ENCODE results near the gene PLD3.

The PLD3 gene

GRCh38 chr19:40397568-40397906 lies 49.0 kb downstream of the PLD3 start:
- Histone ChIP-seq H4K91ac (ENCODE audit: low read depth, low read length, poor library complexity) (no peak overlapping the region), H3K4ac (ENCODE audit: low read length) (no peak overlapping the region), H2BK12ac (ENCODE audit: low read length) (no peak overlapping the region), H3K18ac (ENCODE audit: low read length) (no peak overlapping the region), H3K14ac (ENCODE audit: low read length) (no peak overlapping the region), H3K23ac (ENCODE audit: low read depth, low read length, poor library complexity) (peak overlapping the region; percentile 18), H2BK5ac (ENCODE audit: low read length) (no peak overlapping the region), H3K9me3 (replicated peaks in 1 of 2; ENCODE audit: control insufficient read depth in 2 of 2, insufficient read depth in 1 of 2, low read depth in 1 of 2, low read length in 2 of 2) (no peaks in the 10 kb centered on the region), H2BK120ac (ENCODE audit: low read depth, low read length) (no peak overlapping the region), H3K27ac (replicated peaks; ENCODE audit: low read length) (no peak overlapping the region), H3K4me3 (ENCODE audit: low read length in 2 of 2) (no peak overlapping the region), H2BK15ac (ENCODE audit: low read length) (peak overlapping the region; percentile 31), H3K4me1 (ENCODE audit: control insufficient read depth in 2 of 2, insufficient read depth in 1 of 2, low read depth in 1 of 2, low read length in 2 of 2) (peaks cover 0 to 5% of the 10 kb centered on the region in 2 donors), H3K36me3 (replicated peaks in 1 of 2; ENCODE audit: control insufficient read depth in 2 of 2, insufficient read depth in 2 of 2, low read length in 2 of 2) (no peaks in the 10 kb centered on the region), H3K9ac (ENCODE audit: low read depth, low read length, poor library complexity) (no peak overlapping the region), H4K8ac (ENCODE audit: low read depth, low read length) (no peak overlapping the region), H3K27me3 (ENCODE audit: control insufficient read depth in 3 of 3, insufficient read depth in 3 of 3, low read depth in 1 of 3, low read length in 3 of 3) (peaks cover 0 to 4% (median 0%) of the 10 kb centered on the region in 3 experiments), H3K79me1 (ENCODE audit: low read depth, low read length) (no peaks in the 10 kb centered on the region), H2AFZ (ENCODE audit: low read length) (no peak overlapping the region), H2AK5ac (ENCODE audit: low read depth, low read length) (peak overlapping the region; percentile 68), H3K4me2 (ENCODE audit: insufficient read depth, low read length, poor library complexity, severe bottlenecking) (no peak overlapping the region)
- no peak for DNase-seq (ENCODE audit: low spot score)
- no CpG with 5 or more reads among the region's 22 CpGs for WGBS, 2 donors (ENCODE audit: extremely low coverage in 2 of 2, insufficient read length in 2 of 2, insufficient replicate concordance in 1 of 2)

DNA sequence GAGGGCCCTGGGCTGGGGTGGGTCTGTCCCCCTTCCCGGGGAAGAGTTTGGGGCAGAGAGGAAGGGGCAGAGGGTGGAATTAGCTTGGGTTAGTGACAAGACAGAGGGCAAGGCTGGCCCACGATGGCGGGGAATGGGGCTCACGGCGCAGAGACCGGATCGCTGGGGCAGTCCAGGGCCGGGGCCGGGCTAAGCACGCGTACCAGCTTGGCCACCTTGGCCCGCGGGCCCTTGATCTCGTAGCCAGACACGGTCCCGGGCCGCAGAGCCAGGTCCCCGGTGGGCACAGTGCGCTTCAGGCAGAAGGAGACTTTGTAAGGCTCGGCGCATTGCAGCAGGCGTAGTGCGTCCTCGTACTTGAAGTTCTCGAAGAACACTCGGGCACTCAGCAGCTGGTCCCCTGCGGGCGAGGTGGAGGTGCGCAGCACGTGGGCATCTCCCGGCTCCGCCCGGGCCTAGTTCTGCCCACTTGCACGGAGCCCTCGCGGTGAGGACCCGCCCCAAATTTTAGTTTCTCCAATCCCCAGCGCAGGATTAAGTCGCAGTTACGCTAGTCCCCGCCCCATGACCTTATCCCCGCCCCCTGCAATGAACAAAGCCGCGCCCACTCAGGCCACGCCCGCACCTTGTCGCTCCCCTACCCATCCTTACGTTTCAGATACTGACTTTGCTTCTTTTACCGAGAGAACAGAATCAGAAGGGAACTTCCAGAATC lies 50.1 kb downstream of the PLD3 start:
- Histone ChIP-seq H2BK5ac (ENCODE audit: low read length) (no peak overlapping the region), H3K18ac (ENCODE audit: low read length) (peak overlapping the region; percentile 92), H2AK5ac (ENCODE audit: low read depth, low read length) (peak overlapping the region; percentile 94), H2BK12ac (ENCODE audit: low read length) (no peak overlapping the region), H3K14ac (ENCODE audit: low read length) (peak overlapping the region; percentile 98), H4K8ac (ENCODE audit: low read depth, low read length) (peak overlapping the region; percentile 9), H2BK120ac (ENCODE audit: low read depth, low read length) (no peak overlapping the region), H3K27ac (replicated peaks; ENCODE audit: low read length) (no peak overlapping the region), H3K79me1 (ENCODE audit: low read depth, low read length) (peaks cover 1% of the 10 kb centered on the region), H2BK15ac (ENCODE audit: low read length) (peak overlapping the region; percentile 88), H3K23ac (ENCODE audit: low read depth, low read length, poor library complexity) (peak overlapping the region; percentile 46), H3K9ac (ENCODE audit: low read depth, low read length, poor library complexity) (no peak overlapping the region), H2AFZ (ENCODE audit: low read length) (no peak overlapping the region), H3K4me3 (ENCODE audit: low read length in 2 of 2) (peak overlapping the region in 1 of 2 donors; percentile 50), H4K91ac (ENCODE audit: low read depth, low read length, poor library complexity) (no peak overlapping the region), H3K27me3 (ENCODE audit: control insufficient read depth in 3 of 3, insufficient read depth in 3 of 3, low read depth in 1 of 3, low read length in 3 of 3) (peaks cover 0 to 4% (median 0%) of the 10 kb centered on the region in 3 experiments), H3K4me1 (ENCODE audit: control insufficient read depth in 2 of 2, insufficient read depth in 1 of 2, low read depth in 1 of 2, low read length in 2 of 2) (peaks cover 0 to 8% of the 10 kb centered on the region in 2 donors), H3K36me3 (replicated peaks in 1 of 2; ENCODE audit: control insufficient read depth in 2 of 2, insufficient read depth in 2 of 2, low read length in 2 of 2) (no peaks in the 10 kb centered on the region), H3K4ac (ENCODE audit: low read length) (no peak overlapping the region), H3K9me3 (replicated peaks in 1 of 2; ENCODE audit: control insufficient read depth in 2 of 2, insufficient read depth in 1 of 2, low read depth in 1 of 2, low read length in 2 of 2) (no peaks in the 10 kb centered on the region), H3K4me2 (ENCODE audit: insufficient read depth, low read length, poor library complexity, severe bottlenecking) (peak overlapping the region; percentile 70)
- WGBS, 2 donors (ENCODE audit: extremely low coverage in 2 of 2, insufficient read length in 2 of 2, insufficient replicate concordance in 1 of 2) = no CpG with 5 or more reads among the region's 49 CpGs
- DNase-seq (ENCODE audit: low spot score) = peak; percentile 58

- Histone ChIP-seq H3K4me2 (ENCODE audit: insufficient read depth, low read length, poor library complexity, severe bottlenecking) (no peak overlapping the region), H2BK120ac (ENCODE audit: low read depth, low read length) (no peak overlapping the region), H2BK12ac (ENCODE audit: low read length) (no peak overlapping the region), H4K91ac (ENCODE audit: low read depth, low read length, poor library complexity) (no peak overlapping the region), H3K4ac (ENCODE audit: low read length) (no peak overlapping the region), H2BK15ac (ENCODE audit: low read length) (no peak overlapping the region), H2AK5ac (ENCODE audit: low read depth, low read length) (no peak overlapping the region), H3K4me1 (ENCODE audit: control insufficient read depth in 2 of 2, insufficient read depth in 1 of 2, low read depth in 1 of 2, low read length in 2 of 2) (peaks cover 1 to 16% of the 10 kb centered on the region in 2 donors), H3K9ac (ENCODE audit: low read depth, low read length, poor library complexity) (no peak overlapping the region), H3K4me3 (ENCODE audit: low read length in 2 of 2) (no peak overlapping the region), H2BK5ac (ENCODE audit: low read length) (no peak overlapping the region), H3K18ac (ENCODE audit: low read length) (no peak overlapping the region), H3K36me3 (replicated peaks in 1 of 2; ENCODE audit: control insufficient read depth in 2 of 2, insufficient read depth in 2 of 2, low read length in 2 of 2) (no peaks in the 10 kb centered on the region), H3K14ac (ENCODE audit: low read length) (no peak overlapping the region), H4K8ac (ENCODE audit: low read depth, low read length) (no peak overlapping the region), H3K27ac (replicated peaks; ENCODE audit: low read length) (no peak overlapping the region), H3K27me3 (ENCODE audit: control insufficient read depth in 3 of 3, insufficient read depth in 3 of 3, low read depth in 1 of 3, low read length in 3 of 3) (peaks cover 0 to 4% (median 0%) of the 10 kb centered on the region in 3 experiments), H3K9me3 (replicated peaks in 1 of 2; ENCODE audit: control insufficient read depth in 2 of 2, insufficient read depth in 1 of 2, low read depth in 1 of 2, low read length in 2 of 2) (no peaks in the 10 kb centered on the region), H3K79me1 (ENCODE audit: low read depth, low read length) (peaks cover 1% of the 10 kb centered on the region), H3K23ac (ENCODE audit: low read depth, low read length, poor library complexity) (no peak overlapping the region), H2AFZ (ENCODE audit: low read length) (no peak overlapping the region)
- WGBS, 2 donors (ENCODE audit: extremely low coverage in 2 of 2, insufficient read length in 2 of 2, insufficient replicate concordance in 1 of 2) = no CpG with 5 or more reads among the region's 3 CpGs
- no peak for DNase-seq (ENCODE audit: low spot score)
These were observed 52.1 kb downstream of the PLD3 start for GRCh38 chr19:40400559-40400958.

- Histone ChIP-seq H2AFZ (ENCODE audit: low read length) (peak overlapping the region; percentile 94), H3K4ac (ENCODE audit: low read length) (no peak overlapping the region), H4K8ac (ENCODE audit: low read depth, low read length) (no peak overlapping the region), H4K91ac (ENCODE audit: low read depth, low read length, poor library complexity) (no peak overlapping the region), H3K79me1 (ENCODE audit: low read depth, low read length) (peaks cover 1% of the 10 kb centered on the region), H3K18ac (ENCODE audit: low read length) (peak overlapping the region; percentile 98), H3K4me3 (ENCODE audit: low read length in 2 of 2) (peak overlapping the region; percentile 71 to 81), H2BK5ac (ENCODE audit: low read length) (peak overlapping the region; percentile 63), H3K27me3 (ENCODE audit: control insufficient read depth in 3 of 3, insufficient read depth in 3 of 3, low read depth in 1 of 3, low read length in 3 of 3) (peaks cover 0 to 2% (median 0%) of the 10 kb centered on the region in 3 experiments), H2BK15ac (ENCODE audit: low read length) (peak overlapping the region; percentile 67), H3K4me2 (ENCODE audit: insufficient read depth, low read length, poor library complexity, severe bottlenecking) (peak overlapping the region; percentile 97), H3K14ac (ENCODE audit: low read length) (peak overlapping the region; percentile 97), H3K23ac (ENCODE audit: low read depth, low read length, poor library complexity) (no peak overlapping the region), H2BK12ac (ENCODE audit: low read length) (no peak overlapping the region), H2BK120ac (ENCODE audit: low read depth, low read length) (no peak overlapping the region), H3K27ac (replicated peaks; ENCODE audit: low read length) (peak overlapping the region; percentile 84), H3K4me1 (ENCODE audit: control insufficient read depth in 2 of 2, insufficient read depth in 1 of 2, low read depth in 1 of 2, low read length in 2 of 2) (peaks cover 1 to 13% of the 10 kb centered on the region in 2 donors), H3K36me3 (replicated peaks in 1 of 2; ENCODE audit: control insufficient read depth in 2 of 2, insufficient read depth in 2 of 2, low read length in 2 of 2) (no peaks in the 10 kb centered on the region), H3K9me3 (replicated peaks in 1 of 2; ENCODE audit: control insufficient read depth in 2 of 2, insufficient read depth in 1 of 2, low read depth in 1 of 2, low read length in 2 of 2) (no peaks in the 10 kb centered on the region), H2AK5ac (ENCODE audit: low read depth, low read length) (no peak overlapping the region), H3K9ac (ENCODE audit: low read depth, low read length, poor library complexity) (peak overlapping the region; percentile 91)
- peak; percentile 91 for DNase-seq (ENCODE audit: low spot score)
- WGBS, 2 donors (ENCODE audit: extremely low coverage in 2 of 2, insufficient read length in 2 of 2, insufficient replicate concordance in 1 of 2) = no CpG with 5 or more reads among the region's 41 CpGs
These were observed 54.9 kb downstream of the PLD3 start for GRCh38 chr19:40403262-40403984.
